HG03159 (cell line): ENCODE measurements around the gene ZNF75A.

Experiments
- ATAC-seq: cut with Tn5 transposase; IDR thresholded peaks from one replicate; pipeline ENCODE4 v1.9.1; 2021; ENCODE audit warnings: mild to moderate bottlenecking, moderate library complexity; ENCODE audit not compliant: unreplicated experiment

The ZNF75A gene

GRCh38 chr16:3364774-3365427, 59.6 kb downstream of the ZNF75A start:
- ATAC-seq, result no peak
